Transverse colon (tissue), 3 donors: ENCODE data around the gene FCHO2.

Experiments used
- EP300 ChIP-seq: sonication (generic); formaldehyde crosslinking; IDR thresholded peaks from one replicate; pipeline ENCODE4 v1.6.1; 2017; ENCODE audit warnings: antibody characterized with exemption, low read depth
- POLR2A ChIP-seq: fragments of 450-650 bp; IDR thresholded peaks from one replicate; pipeline ENCODE4 v1.6.1; 2016; ENCODE audit warnings: antibody characterized with exemption, mild to moderate bottlenecking, moderate library complexity
- TF ChIP-seq, protein P1 (sequence below), 5 experiments: fragments of 200-600 bp in 3 of 5; fragments of 450-650 bp in 2 of 5; sonication (generic) in 3 of 5; IDR thresholded peaks; 1 replicate in 2 of 5; 2 replicates in 3 of 5; pipeline ENCODE4 v1.5.1; 2016 to 2017; ENCODE audit warnings: antibody characterized with exemption in 5 of 5, inconsistent platforms in 3 of 5, mild to moderate bottlenecking in 2 of 5, moderate library complexity in 1 of 5

DNA sequence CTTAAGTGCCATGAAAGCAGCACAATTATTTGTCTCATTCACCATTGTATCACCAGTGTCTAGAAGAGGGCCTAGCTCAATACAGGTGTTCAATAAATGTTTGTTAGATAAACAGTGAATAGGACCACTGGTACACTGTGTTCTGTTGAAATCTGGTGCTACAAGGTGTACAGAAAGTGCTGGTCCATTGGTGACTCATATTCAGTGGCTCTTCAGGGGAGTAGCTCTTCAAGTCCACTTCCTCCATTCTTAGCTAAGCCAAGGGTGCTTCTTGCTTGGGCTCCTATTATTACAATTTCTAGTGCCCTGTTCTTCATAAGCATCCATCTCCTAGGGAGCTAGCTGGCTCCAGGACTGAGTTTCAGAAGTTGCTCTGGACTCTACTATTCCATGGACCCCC lies 6.4 kb upstream of the FCHO2 start:
- TF ChIP-seq, protein P1, sequence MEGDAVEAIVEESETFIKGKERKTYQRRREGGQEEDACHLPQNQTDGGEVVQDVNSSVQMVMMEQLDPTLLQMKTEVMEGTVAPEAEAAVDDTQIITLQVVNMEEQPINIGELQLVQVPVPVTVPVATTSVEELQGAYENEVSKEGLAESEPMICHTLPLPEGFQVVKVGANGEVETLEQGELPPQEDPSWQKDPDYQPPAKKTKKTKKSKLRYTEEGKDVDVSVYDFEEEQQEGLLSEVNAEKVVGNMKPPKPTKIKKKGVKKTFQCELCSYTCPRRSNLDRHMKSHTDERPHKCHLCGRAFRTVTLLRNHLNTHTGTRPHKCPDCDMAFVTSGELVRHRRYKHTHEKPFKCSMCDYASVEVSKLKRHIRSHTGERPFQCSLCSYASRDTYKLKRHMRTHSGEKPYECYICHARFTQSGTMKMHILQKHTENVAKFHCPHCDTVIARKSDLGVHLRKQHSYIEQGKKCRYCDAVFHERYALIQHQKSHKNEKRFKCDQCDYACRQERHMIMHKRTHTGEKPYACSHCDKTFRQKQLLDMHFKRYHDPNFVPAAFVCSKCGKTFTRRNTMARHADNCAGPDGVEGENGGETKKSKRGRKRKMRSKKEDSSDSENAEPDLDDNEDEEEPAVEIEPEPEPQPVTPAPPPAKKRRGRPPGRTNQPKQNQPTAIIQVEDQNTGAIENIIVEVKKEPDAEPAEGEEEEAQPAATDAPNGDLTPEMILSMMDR (IDR thresholded peaks at IDR 0.05): no peak
- no peak for TF ChIP-seq POLR2A
- TF ChIP-seq EP300: no peak
